NCI-H748 (cell line): Measurements from ENCODE around the gene PRRT2.
"Not testable (repeated sequence)": the region's sequence is repeated elsewhere in the genome, so short reads cannot be mapped to it uniquely, and the experiment has no call there.

Source experiments
- DNase-seq: peaks from one replicate; lab custom pipeline; 2025; ENCODE audit not compliant: unreplicated experiment; lab: John Stamatoyannopoulos, UW

Gene PRRT2

DNA sequence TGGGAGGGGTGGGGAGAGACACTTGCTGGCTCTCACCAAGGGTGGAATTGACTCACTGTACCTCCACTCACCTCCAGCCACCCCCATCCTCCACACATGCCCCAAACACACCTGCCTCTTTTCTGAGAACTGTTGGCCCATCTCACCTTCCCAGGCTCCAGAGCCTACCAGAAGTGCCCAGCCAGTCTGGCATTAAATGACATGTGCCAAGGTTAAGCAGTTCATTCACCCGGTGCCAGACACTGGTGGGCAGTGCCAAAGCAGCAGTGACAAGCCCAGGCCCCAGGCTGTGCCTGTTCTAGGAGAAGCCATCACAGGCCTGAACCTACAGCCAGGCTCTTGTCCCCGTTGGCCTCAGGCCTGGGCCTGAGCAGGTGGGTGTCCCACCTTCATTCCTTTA lies 19.5 kb downstream of the PRRT2 start:
- no peak for DNase-seq

DNA sequence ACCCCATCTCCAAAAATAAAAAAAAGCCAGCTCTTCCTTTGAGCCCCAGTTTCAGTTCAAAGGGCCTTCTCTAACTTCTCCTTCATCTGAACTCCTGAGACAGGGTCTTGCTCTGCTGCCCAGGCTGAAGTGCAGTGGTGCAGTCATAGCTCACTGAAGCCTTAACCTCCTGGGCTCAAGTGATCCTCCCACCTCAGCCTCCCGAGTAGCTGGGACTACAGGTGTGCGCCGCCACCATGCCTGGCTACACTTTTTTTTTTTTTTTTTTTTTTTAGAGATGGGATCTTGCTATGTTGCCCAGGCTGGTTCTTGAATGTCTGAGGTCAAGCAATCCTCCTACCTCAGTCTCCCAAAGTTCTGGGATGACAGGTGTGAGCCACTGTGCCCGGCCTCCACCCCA lies 21.2 kb downstream of the PRRT2 start:
- not testable (repeated sequence) for DNase-seq

DNA sequence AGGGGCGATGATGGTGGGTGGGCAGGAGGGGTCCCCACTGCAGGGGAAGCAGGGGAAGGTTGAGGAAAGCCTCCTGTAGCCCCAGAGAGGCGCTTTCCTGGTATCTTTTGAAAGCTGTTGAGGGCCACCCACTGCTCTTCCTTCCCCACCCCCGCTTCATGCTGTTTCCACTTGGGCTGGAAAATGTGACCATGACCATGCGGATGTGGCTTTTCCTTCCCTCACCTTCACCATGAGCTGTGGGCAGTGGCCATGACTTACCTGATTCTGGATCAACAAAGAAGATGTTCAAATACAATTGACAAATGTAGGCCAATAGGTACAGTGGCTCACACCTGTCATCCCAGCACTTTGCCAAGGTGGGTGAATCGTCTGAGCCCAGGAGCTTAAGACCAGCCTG lies 22.1 kb downstream of the PRRT2 start:
- no peak for DNase-seq

DNA sequence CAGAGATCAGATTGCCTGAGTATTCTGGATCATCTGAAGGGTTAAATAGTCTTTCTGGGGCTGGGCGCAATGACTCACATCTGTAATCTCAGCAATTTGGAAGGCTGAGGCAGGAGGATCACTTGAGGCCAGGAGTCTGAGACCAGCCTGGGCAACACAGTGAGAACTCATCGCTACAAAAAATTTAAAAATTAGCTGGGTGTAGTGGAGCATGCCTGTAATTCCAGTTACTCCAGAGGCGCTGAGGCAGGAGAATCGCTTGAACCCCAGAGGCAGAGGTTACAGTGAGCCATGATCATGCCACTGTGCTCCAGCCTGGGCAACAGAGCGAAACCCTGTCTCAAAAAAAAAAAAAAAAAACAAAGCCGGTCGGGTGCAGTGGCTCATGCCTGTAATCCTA lies 23.9 kb downstream of the PRRT2 start:
- no peak for DNase-seq

DNA sequence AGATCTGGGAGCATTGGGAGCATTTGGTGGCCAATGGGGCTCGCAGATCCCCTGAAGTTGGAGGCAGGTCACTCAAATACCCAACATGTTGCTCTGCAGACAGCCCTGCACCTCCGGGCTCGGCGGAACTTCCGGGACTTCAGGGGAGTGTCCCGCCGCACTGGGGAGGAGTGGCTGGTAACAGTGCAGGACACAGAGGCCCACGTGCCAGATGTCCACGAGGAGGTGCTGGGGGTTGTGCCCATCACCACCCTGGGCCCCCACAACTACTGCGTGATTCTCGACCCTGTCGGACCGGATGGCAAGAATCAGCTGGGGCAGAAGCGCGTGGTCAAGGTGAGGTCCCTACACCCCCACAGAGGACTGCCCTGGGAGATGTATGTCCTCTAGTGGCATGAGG lies 24.6 kb downstream of the PRRT2 start:
- no peak for DNase-seq

DNA sequence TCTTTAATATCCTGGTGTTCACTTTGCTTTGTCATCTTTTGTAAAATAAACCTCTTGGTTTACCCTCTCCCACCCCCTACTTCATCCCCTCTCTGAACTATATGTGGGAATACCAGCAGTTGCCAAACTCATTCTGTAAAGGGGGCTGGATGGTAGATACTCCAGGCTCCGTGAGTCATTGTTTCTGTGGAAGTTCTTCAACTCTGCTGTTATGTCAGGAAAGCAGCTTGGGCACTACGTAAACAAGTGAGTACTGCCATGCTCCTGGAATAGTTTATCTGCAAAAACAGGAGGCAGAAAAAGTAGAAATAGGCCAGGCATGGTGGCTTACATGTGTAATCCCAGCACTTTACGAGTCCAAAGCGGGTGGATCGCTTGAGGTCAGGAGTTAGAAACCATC lies 25.8 kb downstream of the PRRT2 start:
- DNase-seq: no peak

DNA sequence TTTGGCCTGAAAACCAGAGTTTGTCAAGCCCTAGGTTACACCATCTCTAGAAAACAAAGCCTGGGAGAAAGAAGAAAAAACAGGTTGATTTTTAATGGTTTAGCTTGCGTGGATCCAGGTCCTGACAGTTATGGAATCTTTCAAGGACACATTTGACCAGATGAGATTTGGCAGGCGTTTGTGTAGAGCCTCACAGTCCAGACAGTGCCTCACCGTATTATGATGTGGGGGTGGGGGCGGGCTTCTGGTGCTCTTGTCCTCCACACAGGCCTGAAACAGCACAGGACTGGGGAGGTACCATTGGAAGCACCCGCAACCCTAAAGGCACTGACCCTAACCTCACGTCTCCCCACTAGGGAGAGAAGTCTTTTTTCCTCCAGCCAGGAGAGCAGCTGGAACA lies 27.8 kb downstream of the PRRT2 start:
- no peak for DNase-seq

DNA sequence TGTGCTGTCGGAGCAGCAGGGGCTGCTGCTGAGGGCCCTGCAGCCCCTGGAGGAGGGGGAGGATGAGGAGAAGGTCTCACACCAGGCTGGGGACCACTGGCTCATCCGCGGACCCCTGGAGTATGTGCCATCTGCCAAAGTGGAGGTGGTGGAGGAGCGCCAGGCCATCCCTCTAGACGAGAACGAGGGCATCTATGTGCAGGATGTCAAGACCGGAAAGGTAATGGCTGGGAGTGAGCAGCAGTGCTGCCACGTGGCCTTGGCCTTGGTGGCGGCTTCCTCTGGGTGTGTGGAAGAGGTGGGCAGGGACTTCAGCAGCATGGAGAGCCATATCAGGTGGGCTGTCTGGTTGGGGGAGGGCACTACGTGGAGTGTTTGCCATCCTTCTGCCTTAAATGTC lies 28.2 kb downstream of the PRRT2 start:
- no peak for DNase-seq

DNA sequence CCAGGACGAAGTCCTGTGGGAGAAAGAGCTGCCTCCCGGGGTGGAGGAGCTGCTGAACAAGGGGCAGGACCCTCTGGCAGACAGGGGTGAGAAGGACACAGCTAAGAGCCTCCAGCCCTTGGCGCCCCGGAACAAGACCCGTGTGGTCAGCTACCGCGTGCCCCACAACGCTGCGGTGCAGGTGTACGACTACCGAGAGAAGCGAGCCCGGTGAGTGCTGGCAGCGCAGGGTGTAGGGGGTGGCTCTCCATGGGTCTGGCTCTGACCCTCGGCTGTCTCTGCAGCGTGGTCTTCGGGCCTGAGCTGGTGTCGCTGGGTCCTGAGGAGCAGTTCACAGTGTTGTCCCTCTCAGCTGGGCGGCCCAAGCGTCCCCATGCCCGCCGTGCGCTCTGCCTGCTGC lies 29.6 kb downstream of the PRRT2 start:
- no peak for DNase-seq

DNA sequence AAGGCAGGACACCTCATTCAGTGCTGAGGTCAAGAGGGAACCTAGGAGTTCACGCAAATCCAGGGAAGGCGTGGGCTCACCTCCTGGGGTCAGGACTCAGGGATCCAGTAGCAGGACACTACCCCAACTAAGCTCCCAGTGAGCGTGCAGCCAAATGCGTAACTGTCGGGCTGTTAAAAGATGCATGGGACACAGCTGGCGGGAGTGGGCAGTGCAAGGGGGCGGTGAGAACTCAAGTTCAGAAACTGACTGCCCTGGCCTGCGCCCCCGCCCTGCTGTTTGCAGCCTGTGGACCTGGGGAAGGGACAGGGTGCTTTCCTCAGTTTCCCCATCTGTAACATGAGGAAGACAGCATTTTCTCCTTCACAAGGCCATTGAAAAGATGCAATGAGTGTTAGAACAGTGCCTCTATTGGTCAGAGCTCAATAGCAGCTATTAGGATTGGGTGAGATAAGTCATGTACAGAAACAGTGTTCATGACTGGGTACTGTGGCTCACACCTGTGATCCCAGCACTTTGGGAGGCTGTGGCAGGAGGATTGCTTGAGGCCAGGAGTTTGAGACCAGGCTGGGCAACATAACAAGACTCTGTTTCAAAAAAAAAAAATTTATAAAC lies 30.8 kb downstream of the PRRT2 start:
- DNase-seq: no peak

DNA sequence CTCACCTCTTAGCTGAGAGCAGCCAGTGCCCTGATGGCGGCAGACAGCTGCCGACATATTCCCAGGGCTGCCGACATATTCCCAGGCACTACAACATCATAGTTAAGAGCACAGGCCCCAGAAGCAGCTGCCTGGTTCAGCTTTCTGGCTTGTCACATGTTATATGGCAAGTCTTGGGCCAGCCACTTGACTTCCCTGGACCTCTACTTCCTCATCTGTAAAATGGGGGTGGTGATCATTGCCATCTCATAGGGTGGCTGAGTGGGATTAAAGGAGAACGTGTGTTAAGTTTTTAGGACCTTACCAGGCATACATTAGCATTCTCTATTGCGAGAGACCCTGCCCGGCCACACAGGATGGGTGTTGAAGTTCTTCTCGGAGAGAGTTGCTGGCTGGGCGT lies 31.9 kb downstream of the PRRT2 start:
- no peak for DNase-seq

DNA sequence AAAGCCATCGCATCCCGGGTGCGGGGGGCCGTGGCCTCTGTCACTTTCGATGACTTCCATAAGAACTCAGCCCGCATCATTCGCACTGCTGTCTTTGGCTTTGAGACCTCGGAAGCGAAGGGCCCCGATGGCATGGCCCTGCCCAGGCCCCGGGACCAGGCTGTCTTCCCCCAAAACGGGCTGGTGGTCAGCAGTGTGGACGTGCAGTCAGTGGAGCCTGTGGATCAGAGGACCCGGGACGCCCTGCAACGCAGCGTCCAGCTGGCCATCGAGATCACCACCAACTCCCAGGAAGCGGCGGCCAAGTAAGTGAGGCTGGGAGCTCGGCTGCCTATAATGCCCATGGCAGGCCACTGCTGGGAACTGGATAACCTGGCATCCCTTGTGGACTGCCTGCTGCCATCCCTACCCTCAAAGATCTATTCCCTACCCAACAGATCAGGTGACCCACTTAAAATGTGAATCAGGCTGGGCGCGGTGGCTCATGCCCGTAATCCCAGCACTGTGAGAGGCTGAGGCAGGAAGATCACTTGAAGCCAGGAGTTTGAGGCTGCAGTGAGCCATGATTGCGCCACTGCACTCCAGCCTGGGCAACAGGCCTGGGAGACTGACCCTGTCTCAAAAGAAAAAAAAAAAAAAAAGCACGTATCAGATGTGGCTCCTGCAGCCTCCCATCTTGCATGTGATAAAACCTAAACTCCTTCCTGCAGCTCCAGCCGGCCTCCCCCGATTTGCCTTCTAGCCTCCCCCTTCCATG lies 32.8 kb downstream of the PRRT2 start:
- DNase-seq: no peak

DNA sequence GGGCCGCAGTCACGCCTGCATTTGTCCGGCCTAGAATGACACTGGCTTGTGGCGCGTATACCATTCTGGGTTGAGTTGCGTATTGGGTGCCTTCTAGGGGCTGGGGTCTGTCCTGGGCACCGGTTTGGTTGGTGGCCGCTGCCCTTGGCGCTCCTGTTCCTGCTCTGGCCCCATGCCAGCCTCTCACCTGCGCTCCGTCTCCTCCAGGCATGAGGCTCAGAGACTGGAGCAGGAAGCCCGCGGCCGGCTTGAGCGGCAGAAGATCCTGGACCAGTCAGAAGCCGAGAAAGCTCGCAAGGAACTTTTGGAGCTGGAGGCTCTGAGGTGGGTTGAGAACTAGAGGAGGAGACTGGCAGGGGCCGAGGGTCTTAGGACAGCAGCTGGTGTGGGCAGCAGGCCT lies 33.7 kb downstream of the PRRT2 start:
- DNase-seq: no peak

DNA sequence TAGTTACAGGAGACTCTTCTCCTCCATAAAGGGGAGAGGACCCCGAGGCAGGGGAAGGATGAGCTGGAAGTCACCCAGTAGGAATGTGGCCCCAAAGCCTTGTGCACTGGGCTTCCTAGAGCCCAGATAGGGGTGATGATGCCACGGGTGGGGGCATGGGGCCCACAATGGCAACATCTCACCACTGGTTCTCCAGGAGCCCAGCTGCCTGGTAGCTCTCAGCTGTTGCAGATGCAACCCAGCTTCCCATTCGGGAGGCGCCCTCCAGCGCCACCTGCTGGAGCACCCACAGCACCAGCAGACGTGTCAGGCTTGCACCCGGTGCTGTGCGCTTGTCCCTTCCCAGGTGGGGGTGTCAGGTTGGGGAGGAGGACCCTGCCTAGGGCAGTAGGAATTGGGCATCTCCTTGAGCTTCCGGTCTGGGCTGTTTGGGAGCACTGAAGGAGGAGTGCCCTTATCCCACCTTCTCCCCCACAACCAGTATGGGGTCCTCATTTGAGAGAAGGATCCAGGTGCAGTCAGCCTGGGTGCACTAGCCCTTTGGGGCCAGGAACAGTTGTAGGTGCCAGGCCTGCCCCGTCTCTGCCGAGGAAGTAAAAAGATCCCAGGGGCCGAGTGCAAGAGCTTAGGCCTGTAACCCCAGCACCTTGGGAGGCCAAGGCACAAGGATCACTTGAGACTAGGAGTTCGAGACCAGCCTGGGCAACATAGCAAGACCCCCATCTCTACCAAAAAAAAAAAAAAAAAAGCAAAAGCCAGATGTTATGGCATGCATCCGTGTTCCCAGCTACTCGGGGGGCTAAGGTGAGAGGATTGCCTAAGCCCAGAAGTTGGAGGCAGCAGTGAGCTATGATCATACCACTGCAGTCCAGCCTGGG lies 36.7 kb downstream of the PRRT2 start:
- DNase-seq: peak; percentile 68

DNA sequence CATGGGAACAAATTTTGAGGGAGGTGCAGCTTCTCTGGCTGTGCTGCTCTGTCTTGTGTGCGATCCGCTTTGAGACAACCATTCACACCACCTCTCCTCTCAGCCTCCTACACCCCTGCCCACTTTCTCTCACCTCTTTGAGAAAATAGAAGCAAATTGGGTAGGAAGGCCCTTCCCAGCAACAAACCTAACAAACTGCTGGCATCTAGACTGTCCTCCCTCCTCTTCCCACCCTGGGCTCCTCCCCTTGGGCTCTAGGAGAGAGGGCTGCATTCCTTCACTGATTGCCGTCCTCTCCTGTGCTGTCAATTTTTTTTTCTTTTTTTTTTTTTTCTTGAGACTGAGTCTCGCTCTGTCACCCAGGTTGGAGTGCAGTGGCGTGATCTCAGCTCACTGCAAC lies 37.5 kb downstream of the PRRT2 start:
- no peak for DNase-seq

DNA sequence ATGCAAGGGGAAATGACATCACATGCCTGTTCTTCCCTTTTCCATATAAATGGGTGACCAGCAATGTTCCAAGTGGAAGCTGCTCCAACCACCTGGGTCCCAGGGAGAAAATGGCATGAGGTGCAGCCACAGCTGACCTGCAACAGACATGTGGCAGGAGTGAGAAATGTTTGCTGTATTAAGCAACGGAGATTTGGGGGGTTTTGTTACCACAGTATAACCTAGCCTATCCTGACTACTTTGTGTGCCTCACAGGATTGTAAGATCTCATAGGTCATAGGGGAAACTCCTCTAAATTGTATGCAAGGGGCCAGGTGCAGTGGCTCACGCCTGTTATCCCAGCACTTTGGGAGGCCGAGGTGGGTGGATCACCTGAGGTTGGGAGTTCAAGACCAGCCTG lies 39.0 kb downstream of the PRRT2 start:
- no peak for DNase-seq

DNA sequence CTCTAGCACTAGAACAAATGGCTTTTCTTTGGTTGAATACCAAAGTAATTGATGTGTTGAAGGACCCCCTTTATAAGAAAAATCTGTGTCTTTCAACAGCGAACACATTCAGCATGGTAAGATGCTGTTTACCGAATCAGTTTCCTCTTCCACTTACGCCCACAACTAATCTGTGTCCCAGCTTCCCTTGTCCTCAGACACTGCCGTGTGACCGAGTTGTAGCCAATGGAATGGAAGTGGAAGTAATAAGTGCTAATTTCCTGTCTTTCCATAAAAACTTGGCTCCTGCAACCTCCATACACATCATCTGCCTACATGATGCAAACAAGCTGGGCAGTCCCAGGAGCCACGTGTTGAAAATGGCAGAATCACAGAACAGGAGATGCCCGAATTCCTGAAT lies 40.7 kb downstream of the PRRT2 start:
- DNase-seq: no peak

DNA sequence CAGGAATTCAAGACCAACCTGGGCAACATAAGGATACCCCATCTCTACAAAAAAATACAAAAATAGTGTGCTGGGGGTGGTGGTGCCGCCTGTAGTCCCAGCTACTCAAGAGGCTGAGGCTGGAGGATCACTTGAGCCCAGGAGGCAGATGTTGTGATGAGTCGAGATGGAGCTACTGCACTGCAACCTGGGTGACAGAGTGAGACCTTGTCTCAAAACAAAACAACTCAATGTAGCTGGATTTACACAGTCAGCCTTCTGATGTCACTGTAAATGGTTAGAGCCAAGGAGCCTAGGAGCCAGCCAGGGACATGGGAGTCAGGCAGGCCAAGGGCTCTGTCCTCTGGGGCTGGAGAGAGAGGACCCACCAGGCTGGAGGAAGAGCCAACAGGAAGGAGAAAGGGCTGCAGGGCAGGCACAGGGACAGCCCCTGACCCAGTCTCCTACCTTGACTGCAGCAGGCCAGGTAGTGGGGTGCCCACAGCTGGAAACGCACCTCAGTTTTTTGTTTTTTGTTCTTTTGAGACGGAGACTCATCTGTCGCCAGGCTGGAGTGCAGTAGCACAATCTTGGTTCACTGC lies 42.6 kb downstream of the PRRT2 start:
- DNase-seq: no peak

DNA sequence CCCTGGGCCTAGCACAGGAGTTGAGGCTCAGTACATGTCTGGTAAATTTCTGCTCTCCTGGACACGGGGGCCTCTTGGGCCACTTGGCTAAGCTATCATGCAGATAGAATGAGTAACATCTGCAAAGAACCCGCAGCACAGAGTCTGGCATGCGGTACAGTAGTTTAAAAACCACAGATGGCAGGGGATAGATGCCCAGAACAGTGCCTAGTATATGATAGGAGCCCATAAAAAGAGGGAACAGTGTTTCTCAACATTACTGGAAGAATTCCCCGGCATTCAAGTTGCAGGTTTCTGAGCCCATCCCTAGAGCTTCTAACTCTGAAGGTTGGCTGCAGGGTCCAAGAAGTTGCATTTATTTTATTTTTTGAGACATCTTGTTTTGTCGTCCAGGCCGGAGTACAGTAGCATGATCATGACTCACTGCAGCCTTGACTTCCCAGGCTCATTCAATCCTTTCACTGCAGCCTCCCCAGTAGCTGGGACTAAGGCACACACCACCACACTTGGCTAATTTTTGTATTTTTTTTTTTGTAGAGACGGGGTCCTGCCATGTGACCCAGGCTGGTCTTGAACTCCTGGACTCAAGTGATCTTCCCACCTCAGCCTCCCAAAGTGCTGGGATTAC lies 45.3 kb downstream of the PRRT2 start:
- DNase-seq: no peak

DNA sequence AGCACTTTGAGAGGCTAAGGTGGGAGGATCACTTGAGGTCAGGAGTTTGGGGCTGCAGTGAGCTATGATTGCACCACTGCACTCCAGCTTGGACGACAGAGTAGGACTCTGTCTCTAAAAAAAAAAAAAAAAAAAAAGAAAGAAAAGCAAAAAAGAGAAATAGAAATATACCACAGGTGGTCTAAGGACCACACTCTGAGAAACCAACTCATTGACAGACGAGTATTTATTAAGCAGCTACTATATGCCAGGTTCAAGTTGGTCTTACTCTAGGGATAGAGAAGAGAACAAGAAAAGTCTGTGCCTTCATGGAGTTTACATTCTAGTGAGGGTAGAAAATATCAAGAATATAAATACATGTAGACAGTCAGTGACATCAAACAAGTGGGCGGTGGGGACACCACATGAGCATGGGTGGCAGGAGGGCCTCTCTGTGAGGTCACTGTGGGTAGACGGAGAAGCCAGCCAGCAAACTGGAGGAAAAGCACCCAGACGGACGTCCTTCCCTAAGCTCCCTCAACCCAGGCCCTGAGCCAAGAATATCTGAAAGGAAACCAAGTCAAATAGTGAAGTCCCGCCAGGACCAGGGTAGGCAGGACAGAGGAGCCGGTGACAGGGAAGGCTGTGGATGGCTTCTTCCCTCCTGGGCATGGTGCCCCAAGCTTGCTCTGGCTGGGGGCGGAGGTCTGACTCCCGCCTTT lies 46.3 kb downstream of the PRRT2 start:
- no peak for DNase-seq

DNA sequence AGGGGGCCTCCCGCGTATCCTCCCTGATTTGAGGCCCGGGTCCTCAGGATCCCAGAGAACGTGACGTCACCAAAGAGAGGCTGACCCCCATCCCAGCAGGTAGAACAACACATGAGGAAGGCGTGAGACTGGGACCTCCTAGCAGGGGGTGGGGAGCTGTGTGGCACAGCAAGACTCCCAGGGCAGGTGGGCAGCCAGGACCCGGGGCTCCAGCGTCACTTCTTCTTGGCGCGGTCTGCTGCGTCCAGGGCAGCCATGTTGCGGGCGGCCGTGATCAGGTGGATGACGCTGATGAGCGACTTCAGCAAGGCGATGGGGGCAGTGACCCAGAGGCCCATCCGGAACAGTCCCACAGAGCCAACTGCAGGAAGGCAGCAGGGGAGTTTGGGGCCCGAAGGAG lies 47.0 kb downstream of the PRRT2 start:
- no peak for DNase-seq
